A549 (cell line): ENCODE measurements around the gene GFY. TPM values are rescaled to one million over a fixed set of nuclear protein-coding genes. Genes with fewer than 3 reads are reported as not detected.

Experiments
- ATAC-seq, 2 experiments: fragments of 200-7000 bp in 1 of 2; fragments of >200 bp in 1 of 2; cut with Nextera tagmentation in 1 of 2; cut with Tn5 transposase in 1 of 2; 3 replicates each; pipeline versions ENCODE4 v1.8.0 to v1.9.1; 2018 to 2020; ENCODE audit warnings: mild to moderate bottlenecking in 1 of 2, moderate library complexity in 1 of 2
- CTCF ChIA-PET: fragments of 300-600 bp; sonication (Branson Sonifier 250); formaldehyde crosslinking; extraction: SDS; loops from one replicate; lab custom pipeline; 2021; ENCODE audit warnings: antibody characterized with exemption, inconsistent platforms; lab: Yijun Ruan, JAX
- POLR2A ChIA-PET: fragments of 350-600 bp; formaldehyde crosslinking; extraction: SDS; loops from one replicate; lab custom pipeline; 2021; ENCODE audit warnings: antibody characterized with exemption, inconsistent platforms; lab: Yijun Ruan, JAX
- DNase-seq, 2 experiments: peaks; one replicate each; pipeline versions ENCODE4 v3.0.0 to v3.0.0-alpha.2; 2011 to 2016; ENCODE audit warnings: low read depth in 1 of 2, low spot score in 1 of 2
- FAIRE-seq: peaks from 2 replicates; lab custom pipeline; 2011; peaks lifted over from hg19 to GRCh38; lab: Jason Lieb, UNC
- H3K27ac ChIP-seq, 2 experiments: fragments of >200 bp; sonication (Bioruptor Twin); formaldehyde crosslinking; 3 replicates each; pipeline ENCODE4 v1.5.1; 2016 to 2017
- H3K4me1 ChIP-seq: fragments of >200 bp; sonication (Bioruptor Twin); formaldehyde crosslinking; 3 replicates; pipeline ENCODE4 v1.6.1; 2016
- H3K4me2 ChIP-seq: fragments of >200 bp; sonication (Bioruptor Twin); formaldehyde crosslinking; 3 replicates; pipeline ENCODE4 v1.6.1; 2016
- H3K4me3 ChIP-seq: fragments of >200 bp; sonication (Bioruptor Twin); formaldehyde crosslinking; 3 replicates; pipeline ENCODE4 v1.5.1; 2016
- H3K9me3 ChIP-seq: fragments of >200 bp; sonication (Bioruptor Twin); formaldehyde crosslinking; 3 replicates; pipeline ENCODE4 v1.6.1; 2016
- BHLHE40 ChIP-seq: IDR thresholded peaks from 2 replicates; pipeline ENCODE4 v1.6.1; 2012; ENCODE audit warnings: low read depth, low read length, inconsistent platforms
- CBX8 ChIP-seq: fragments of 200-600 bp; sonication (generic); IDR thresholded peaks from 2 replicates; pipeline ENCODE4 v1.6.1; 2016
- CEBPB ChIP-seq, 2 experiments: fragments of >200 bp in 1 of 2; sonication (Bioruptor Twin) in 1 of 2; formaldehyde crosslinking in 1 of 2; IDR thresholded peaks; 2 replicates each; pipeline ENCODE4 v1.6.1; 2012 to 2016
- EHMT2 ChIP-seq: fragments of 200-600 bp; sonication (generic); IDR thresholded peaks from 2 replicates; pipeline ENCODE4 v1.6.1; 2016; ENCODE audit warnings: antibody characterized with exemption, low read depth, mild to moderate bottlenecking, moderate library complexity
- EP300 ChIP-seq, 2 experiments: fragments of >200 bp; sonication (Bioruptor Twin); formaldehyde crosslinking; IDR thresholded peaks; 2 replicates in 1 of 2; 3 replicates in 1 of 2; pipeline ENCODE4 v1.6.1; 2016 to 2017
- ESRRA ChIP-seq: fragments of 150-350 bp; IDR thresholded peaks from 2 replicates; pipeline ENCODE4 v1.6.1; 2014; ENCODE audit warnings: mild to moderate bottlenecking, low read length, borderline replicate concordance
- FOSB ChIP-seq: fragments of 250-450 bp; sonication (Bioruptor Pico); IDR thresholded peaks from 2 replicates; pipeline ENCODE4 v1.5.0; 2020; ENCODE audit warnings: mild to moderate bottlenecking, moderate library complexity
- FOSL2 ChIP-seq, 2 experiments: fragments of 450-650 bp in 1 of 2; fragments of >200 bp in 1 of 2; sonication (Bioruptor Twin) in 1 of 2; formaldehyde crosslinking; IDR thresholded peaks; 2 replicates each; pipeline versions ENCODE4 v1.5.0 to v1.6.1; 2016 to 2020; ENCODE audit warnings: mild to moderate bottlenecking in 1 of 2, moderate library complexity in 1 of 2
- HOXA7 ChIP-seq: fragments of 250-450 bp; sonication (Bioruptor Pico); IDR thresholded peaks from 2 replicates; pipeline ENCODE4 v1.5.0; 2020; ENCODE audit warnings: mild to moderate bottlenecking, moderate library complexity
- HOXB13 ChIP-seq: fragments of 250-450 bp; sonication (Bioruptor Pico); IDR thresholded peaks from 2 replicates; pipeline ENCODE4 v1.5.0; 2020; ENCODE audit warnings: low read depth, mild to moderate bottlenecking, moderate library complexity
- HOXB5 ChIP-seq: fragments of 250-450 bp; sonication (Bioruptor Pico); IDR thresholded peaks from 2 replicates; pipeline ENCODE4 v1.5.0; 2020; ENCODE audit warnings: mild to moderate bottlenecking, moderate library complexity
- JUN ChIP-seq, 2 experiments: fragments of >200 bp; sonication (Bioruptor Twin); formaldehyde crosslinking; IDR thresholded peaks; 2 replicates in 1 of 2; 3 replicates in 1 of 2; pipeline ENCODE4 v1.6.1; 2016 to 2017
- JUNB ChIP-seq: fragments of >200 bp; sonication (Bioruptor Twin); formaldehyde crosslinking; IDR thresholded peaks from 2 replicates; pipeline ENCODE4 v1.6.1; 2016
- KDM1A ChIP-seq: fragments of 200-600 bp; sonication (generic); IDR thresholded peaks from 2 replicates; pipeline ENCODE4 v1.6.1; 2016; ENCODE audit warnings: low read depth, mild to moderate bottlenecking
- KDM5A ChIP-seq: fragments of 200-600 bp; sonication (generic); IDR thresholded peaks from 2 replicates; pipeline ENCODE4 v1.6.1; 2016; ENCODE audit warnings: antibody characterized with exemption, mild to moderate bottlenecking
- MAFK ChIP-seq: fragments of 450-650 bp; IDR thresholded peaks from 2 replicates; pipeline ENCODE4 v1.6.1; 2014; ENCODE audit not compliant: partially characterized antibody
- MAZ ChIP-seq: fragments of 150-350 bp; IDR thresholded peaks from 2 replicates; pipeline ENCODE4 v1.6.1; 2014; ENCODE audit warnings: antibody characterized with exemption, low read depth, low read length, borderline replicate concordance
- NFE2L2 ChIP-seq: fragments of 150-350 bp; conservative IDR thresholded peaks from 2 replicates; pipeline ENCODE4 v1.6.1; 2014; ENCODE audit warnings: low read length
- RARB ChIP-seq: fragments of 250-450 bp; sonication (Bioruptor Pico); IDR thresholded peaks from 2 replicates; pipeline ENCODE4 v1.8.0; 2021; ENCODE audit warnings: mild to moderate bottlenecking, moderate library complexity
- TP53 ChIP-seq: fragments of 250-450 bp; sonication (Bioruptor Pico); IDR thresholded peaks from 2 replicates; pipeline ENCODE4 v1.5.0; 2021; ENCODE audit warnings: mild to moderate bottlenecking, moderate library complexity
- ZFP36 ChIP-seq: fragments of 450-650 bp; IDR thresholded peaks from 2 replicates; pipeline ENCODE4 v1.6.1; 2014; ENCODE audit warnings: borderline replicate concordance; ENCODE audit not compliant: partially characterized antibody
- ZSCAN20 ChIP-seq: fragments of 250-450 bp; sonication (Bioruptor Pico); IDR thresholded peaks from 2 replicates; pipeline ENCODE4 v1.8.0; 2022; ENCODE audit warnings: mild to moderate bottlenecking, moderate library complexity
- WGBS: methylation state at CpG from one replicate; pipeline ENCODE4 v1.1.6; 2017; ENCODE audit errors: missing lambda C conversion rate; 5-methylcytosine and 5-hydroxymethylcytosine counted together
- polyA plus RNA-seq, 4 experiments: library from polyadenylated mRNA; depleted of rRNA in 3 of 4; stranded (reverse); fragments of >200 nt; fragmentation: RNase III in 1 of 4; extraction: RNeasy Plus Mini Kit Qiagen cat#74134 plus additional on column Dnase treatment in 1 of 4; gene quantifications; 2 replicates in 3 of 4; 3 replicates in 1 of 4; pipeline ENCODE4 v1.2.3, GENCODE V29; 2011 to 2017
- TF ChIP-seq, protein P1 (sequence below): fragments of >200 bp; sonication (Bioruptor Twin); formaldehyde crosslinking; IDR thresholded peaks from 3 replicates; pipeline ENCODE4 v1.5.1; 2016
- TF ChIP-seq, protein P2 (sequence below): fragments of 200-600 bp; sonication (generic); IDR thresholded peaks from 2 replicates; pipeline ENCODE4 v1.6.1; 2016; ENCODE audit warnings: antibody characterized with exemption, mild to moderate bottlenecking, moderate library complexity
- TF ChIP-seq, protein P3 (sequence below): fragments of 250-450 bp; sonication (Bioruptor Pico); IDR thresholded peaks from 2 replicates; pipeline ENCODE4 v1.5.0; 2020; ENCODE audit warnings: low read depth, mild to moderate bottlenecking, moderate library complexity
- TF ChIP-seq, protein P4 (sequence below): fragments of >200 bp; sonication (Bioruptor Twin); formaldehyde crosslinking; IDR thresholded peaks from 3 replicates; pipeline ENCODE4 v1.6.1; 2016
- TF ChIP-seq, protein P5 (sequence below): fragments of 450-650 bp; IDR thresholded peaks from 2 replicates; pipeline ENCODE4 v1.6.1; 2014; ENCODE audit warnings: antibody characterized with exemption
- TF ChIP-seq, protein P6 (sequence below): IDR thresholded peaks from 2 replicates; pipeline ENCODE4 v1.6.1; 2012

Gene GFY
- polyA plus RNA-seq, 2 of the 4 experiments (the other 2 are of a cell fraction): 0.06 TPM; not detected in 1

DNA sequence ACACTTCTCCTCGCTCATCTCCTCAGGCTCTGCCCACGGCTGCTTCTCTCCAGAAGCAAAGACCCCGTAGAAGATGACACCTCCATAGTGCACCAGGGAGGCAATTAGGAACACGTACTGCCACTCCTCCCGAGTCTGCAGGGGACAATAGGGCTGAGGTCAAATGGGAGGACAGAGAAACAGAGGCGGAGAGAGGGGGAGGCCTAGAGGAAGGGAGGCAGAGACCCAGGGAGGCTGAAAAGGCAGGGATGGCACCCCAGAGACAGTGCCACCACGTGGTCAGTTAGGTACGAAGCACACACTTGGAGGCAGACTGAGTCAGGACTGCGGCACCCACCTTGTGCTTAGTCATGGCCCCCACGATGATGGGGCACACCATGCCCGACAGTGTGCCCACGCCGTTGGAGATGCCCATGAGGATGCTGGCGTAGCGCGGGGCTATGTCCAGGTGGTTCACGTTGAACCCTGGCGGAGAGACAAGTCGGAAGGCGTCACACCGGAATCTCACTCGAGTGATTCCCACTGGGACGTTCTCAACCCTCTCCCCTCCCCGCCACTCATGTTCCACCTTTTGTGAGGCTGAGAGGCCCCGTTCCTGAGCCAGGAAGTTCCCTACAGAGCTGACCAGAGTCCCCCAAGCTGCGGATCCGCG is 5.6 kb downstream of the GFY start (continued):
- TF ChIP-seq, protein P1, sequence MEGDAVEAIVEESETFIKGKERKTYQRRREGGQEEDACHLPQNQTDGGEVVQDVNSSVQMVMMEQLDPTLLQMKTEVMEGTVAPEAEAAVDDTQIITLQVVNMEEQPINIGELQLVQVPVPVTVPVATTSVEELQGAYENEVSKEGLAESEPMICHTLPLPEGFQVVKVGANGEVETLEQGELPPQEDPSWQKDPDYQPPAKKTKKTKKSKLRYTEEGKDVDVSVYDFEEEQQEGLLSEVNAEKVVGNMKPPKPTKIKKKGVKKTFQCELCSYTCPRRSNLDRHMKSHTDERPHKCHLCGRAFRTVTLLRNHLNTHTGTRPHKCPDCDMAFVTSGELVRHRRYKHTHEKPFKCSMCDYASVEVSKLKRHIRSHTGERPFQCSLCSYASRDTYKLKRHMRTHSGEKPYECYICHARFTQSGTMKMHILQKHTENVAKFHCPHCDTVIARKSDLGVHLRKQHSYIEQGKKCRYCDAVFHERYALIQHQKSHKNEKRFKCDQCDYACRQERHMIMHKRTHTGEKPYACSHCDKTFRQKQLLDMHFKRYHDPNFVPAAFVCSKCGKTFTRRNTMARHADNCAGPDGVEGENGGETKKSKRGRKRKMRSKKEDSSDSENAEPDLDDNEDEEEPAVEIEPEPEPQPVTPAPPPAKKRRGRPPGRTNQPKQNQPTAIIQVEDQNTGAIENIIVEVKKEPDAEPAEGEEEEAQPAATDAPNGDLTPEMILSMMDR: peak; percentile 46
- TF ChIP-seq HOXB13 (CRISPR knock-in tag): no peak
- TF ChIP-seq HOXB5 (CRISPR knock-in tag): no peak
- TF ChIP-seq FOSB (CRISPR knock-in tag): no peak
- no peak for TF ChIP-seq MAFK
- no peak for TF ChIP-seq ZSCAN20 (CRISPR knock-in tag)
- TF ChIP-seq, protein P2, sequence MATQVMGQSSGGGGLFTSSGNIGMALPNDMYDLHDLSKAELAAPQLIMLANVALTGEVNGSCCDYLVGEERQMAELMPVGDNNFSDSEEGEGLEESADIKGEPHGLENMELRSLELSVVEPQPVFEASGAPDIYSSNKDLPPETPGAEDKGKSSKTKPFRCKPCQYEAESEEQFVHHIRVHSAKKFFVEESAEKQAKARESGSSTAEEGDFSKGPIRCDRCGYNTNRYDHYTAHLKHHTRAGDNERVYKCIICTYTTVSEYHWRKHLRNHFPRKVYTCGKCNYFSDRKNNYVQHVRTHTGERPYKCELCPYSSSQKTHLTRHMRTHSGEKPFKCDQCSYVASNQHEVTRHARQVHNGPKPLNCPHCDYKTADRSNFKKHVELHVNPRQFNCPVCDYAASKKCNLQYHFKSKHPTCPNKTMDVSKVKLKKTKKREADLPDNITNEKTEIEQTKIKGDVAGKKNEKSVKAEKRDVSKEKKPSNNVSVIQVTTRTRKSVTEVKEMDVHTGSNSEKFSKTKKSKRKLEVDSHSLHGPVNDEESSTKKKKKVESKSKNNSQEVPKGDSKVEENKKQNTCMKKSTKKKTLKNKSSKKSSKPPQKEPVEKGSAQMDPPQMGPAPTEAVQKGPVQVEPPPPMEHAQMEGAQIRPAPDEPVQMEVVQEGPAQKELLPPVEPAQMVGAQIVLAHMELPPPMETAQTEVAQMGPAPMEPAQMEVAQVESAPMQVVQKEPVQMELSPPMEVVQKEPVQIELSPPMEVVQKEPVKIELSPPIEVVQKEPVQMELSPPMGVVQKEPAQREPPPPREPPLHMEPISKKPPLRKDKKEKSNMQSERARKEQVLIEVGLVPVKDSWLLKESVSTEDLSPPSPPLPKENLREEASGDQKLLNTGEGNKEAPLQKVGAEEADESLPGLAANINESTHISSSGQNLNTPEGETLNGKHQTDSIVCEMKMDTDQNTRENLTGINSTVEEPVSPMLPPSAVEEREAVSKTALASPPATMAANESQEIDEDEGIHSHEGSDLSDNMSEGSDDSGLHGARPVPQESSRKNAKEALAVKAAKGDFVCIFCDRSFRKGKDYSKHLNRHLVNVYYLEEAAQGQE: no peak
- TF ChIP-seq, protein P3, sequence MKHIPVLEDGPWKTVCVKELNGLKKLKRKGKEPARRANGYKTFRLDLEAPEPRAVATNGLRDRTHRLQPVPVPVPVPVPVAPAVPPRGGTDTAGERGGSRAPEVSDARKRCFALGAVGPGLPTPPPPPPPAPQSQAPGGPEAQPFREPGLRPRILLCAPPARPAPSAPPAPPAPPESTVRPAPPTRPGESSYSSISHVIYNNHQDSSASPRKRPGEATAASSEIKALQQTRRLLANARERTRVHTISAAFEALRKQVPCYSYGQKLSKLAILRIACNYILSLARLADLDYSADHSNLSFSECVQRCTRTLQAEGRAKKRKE (CRISPR knock-in tag): no peak
- no peak for TF ChIP-seq RARB (CRISPR knock-in tag)
- TF ChIP-seq NFE2L2: peak; percentile 32; the same call in 1 of the 2 replicates
- TF ChIP-seq FOSL2 (IDR thresholded peaks at IDR 0.05): no peak
- TF ChIP-seq FOSL2 (CRISPR knock-in tag; IDR thresholded peaks at IDR 0.05): no peak
- TF ChIP-seq JUNB: no peak
- TF ChIP-seq, protein P4, sequence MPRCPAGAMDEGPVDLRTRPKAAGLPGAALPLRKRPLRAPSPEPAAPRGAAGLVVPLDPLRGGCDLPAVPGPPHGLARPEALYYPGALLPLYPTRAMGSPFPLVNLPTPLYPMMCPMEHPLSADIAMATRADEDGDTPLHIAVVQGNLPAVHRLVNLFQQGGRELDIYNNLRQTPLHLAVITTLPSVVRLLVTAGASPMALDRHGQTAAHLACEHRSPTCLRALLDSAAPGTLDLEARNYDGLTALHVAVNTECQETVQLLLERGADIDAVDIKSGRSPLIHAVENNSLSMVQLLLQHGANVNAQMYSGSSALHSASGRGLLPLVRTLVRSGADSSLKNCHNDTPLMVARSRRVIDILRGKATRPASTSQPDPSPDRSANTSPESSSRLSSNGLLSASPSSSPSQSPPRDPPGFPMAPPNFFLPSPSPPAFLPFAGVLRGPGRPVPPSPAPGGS: no peak
- TF ChIP-seq KDM5A: no peak
- no peak for TF ChIP-seq BHLHE40
- TF ChIP-seq, protein P5, sequence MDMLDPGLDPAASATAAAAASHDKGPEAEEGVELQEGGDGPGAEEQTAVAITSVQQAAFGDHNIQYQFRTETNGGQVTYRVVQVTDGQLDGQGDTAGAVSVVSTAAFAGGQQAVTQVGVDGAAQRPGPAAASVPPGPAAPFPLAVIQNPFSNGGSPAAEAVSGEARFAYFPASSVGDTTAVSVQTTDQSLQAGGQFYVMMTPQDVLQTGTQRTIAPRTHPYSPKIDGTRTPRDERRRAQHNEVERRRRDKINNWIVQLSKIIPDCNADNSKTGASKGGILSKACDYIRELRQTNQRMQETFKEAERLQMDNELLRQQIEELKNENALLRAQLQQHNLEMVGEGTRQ: 0 out of 2 replicates have a peak, but pooled peaks have one; percentile 17
- no peak for TF ChIP-seq TP53 (CRISPR knock-in tag)

DNA sequence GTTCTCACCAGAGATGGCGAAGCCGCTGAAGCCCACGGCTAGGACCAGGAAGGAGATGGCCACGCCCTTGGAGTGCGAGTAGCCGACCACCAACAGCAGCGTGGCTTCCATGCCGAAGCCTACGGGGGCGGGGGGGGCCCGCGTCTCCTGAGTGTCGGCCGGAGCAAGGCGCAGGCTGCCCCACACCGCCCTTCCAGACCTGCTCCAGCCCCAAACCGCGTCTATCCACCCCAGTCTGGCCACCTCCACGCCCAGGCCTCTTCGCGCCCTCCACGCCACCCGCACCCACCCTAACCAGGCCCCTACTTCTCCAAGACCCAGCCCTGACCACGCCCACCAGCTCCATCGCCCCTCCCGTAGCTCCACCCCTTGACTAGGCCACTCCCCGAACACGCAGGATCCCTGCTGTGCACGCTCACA is 6.2 kb downstream of the GFY start:
- H3K4me3 ChIP-seq: no peak overlapping the region
- FAIRE-seq (no peak), DNase-seq (peak in 1 of 2 experiments; percentile 56), ATAC-seq (no peak)
- peaks cover 15% of the 10 kb centered on the region for H3K4me1 ChIP-seq
- H3K27ac ChIP-seq: no peak overlapping the region
- ChIA-PET POLR2A (no interaction called here), CTCF (interaction anchor here (0.7 to 13.8 kb wide), 8 partner anchors 10 to 333 kb away, joined by 3 to 141 read pairs (median 6); no protein-coding TSS in a partner anchor)
- 79% methylated on average over 23 of the region's 29 CpGs for WGBS
- no peaks in the 10 kb centered on the region; the same call in 2 of the 3 replicates for H3K9me3 ChIP-seq
- H3K4me2 ChIP-seq: no peak overlapping the region
- TF ChIP-seq EP300 (IDR thresholded peaks at IDR 0.05) (no peak), ESRRA (no peak), EHMT2 (no peak), JUN (IDR thresholded peaks at IDR 0.05) (no peak), FOSL2 (IDR thresholded peaks at IDR 0.05) (no peak), FOSL2 (CRISPR knock-in tag; IDR thresholded peaks at IDR 0.05) (no peak), FOSB (CRISPR knock-in tag) (no peak), KDM1A (no peak), HOXA7 (CRISPR knock-in tag) (no peak), CEBPB (IDR thresholded peaks at IDR 0.05) (no peak), CBX8 (no peak), ZFP36 (no peak), MAZ (no peak), HOXB5 (CRISPR knock-in tag) (no peak)
- TF ChIP-seq, protein P6, sequence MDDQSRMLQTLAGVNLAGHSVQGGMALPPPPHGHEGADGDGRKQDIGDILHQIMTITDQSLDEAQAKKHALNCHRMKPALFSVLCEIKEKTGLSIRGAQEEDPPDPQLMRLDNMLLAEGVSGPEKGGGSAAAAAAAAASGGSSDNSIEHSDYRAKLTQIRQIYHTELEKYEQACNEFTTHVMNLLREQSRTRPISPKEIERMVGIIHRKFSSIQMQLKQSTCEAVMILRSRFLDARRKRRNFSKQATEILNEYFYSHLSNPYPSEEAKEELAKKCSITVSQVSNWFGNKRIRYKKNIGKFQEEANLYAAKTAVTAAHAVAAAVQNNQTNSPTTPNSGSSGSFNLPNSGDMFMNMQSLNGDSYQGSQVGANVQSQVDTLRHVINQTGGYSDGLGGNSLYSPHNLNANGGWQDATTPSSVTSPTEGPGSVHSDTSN: no peak
- TF ChIP-seq, protein P3 (CRISPR knock-in tag): no peak
